Hepatocyte (in vitro differentiated cells): ENCODE measurements around the gene PRDM5. TPM values are rescaled to one million over a fixed set of nuclear protein-coding genes. Genes with fewer than 3 reads are reported as not detected.
A peak's percentile ranks its signal among the peaks of the same experiment; 100 is the strongest.

Experiments
- DNase-seq: peaks from one replicate; pipeline ENCODE4 v3.0.0-alpha.2; 2016; ENCODE audit warnings: low spot score
- H2AFZ ChIP-seq: fragments of 200-600 bp; sonication (generic); 2 replicates; pipeline ENCODE4 v1.6.0; 2016; ENCODE audit warnings: antibody characterized with exemption, mild to moderate bottlenecking
- H3K27ac ChIP-seq: fragments of 200-600 bp; sonication (generic); 2 replicates; pipeline ENCODE4 v1.5.1; 2016; ENCODE audit warnings: mild to moderate bottlenecking
- H3K27me3 ChIP-seq: fragments of 200-600 bp; sonication (generic); 2 replicates; pipeline ENCODE4 v1.6.1; 2016
- H3K36me3 ChIP-seq: fragments of 200-600 bp; sonication (generic); replicated peaks from 2 replicates; pipeline ENCODE4 v1.5.1; 2016; ENCODE audit warnings: low read depth; ENCODE audit not compliant: insufficient read depth
- H3K4me1 ChIP-seq: fragments of 200-600 bp; sonication (generic); 2 replicates; pipeline ENCODE4 v1.5.1; 2016; ENCODE audit warnings: mild to moderate bottlenecking, moderate library complexity; ENCODE audit not compliant: insufficient read depth
- H3K4me2 ChIP-seq: fragments of 200-600 bp; sonication (generic); 2 replicates; pipeline ENCODE4 v1.6.0; 2016
- H3K4me3 ChIP-seq: fragments of 200-600 bp; sonication (generic); 2 replicates; pipeline ENCODE4 v1.5.1; 2016; ENCODE audit warnings: mild to moderate bottlenecking
- H3K79me2 ChIP-seq: fragments of 200-600 bp; sonication (generic); 2 replicates; pipeline ENCODE4 v1.6.0; 2017; ENCODE audit warnings: mild to moderate bottlenecking
- H3K9me2 ChIP-seq: fragments of 200-600 bp; sonication (generic); replicated peaks from 2 replicates; pipeline ENCODE4 v1.6.0; 2017; ENCODE audit warnings: mild to moderate bottlenecking; ENCODE audit not compliant: insufficient read depth
- H3K9me3 ChIP-seq: fragments of 200-600 bp; sonication (generic); 2 replicates; pipeline ENCODE4 v1.5.1; 2016; ENCODE audit warnings: low read depth, mild to moderate bottlenecking
- H4K20me1 ChIP-seq: fragments of 200-600 bp; sonication (generic); 2 replicates; pipeline ENCODE4 v1.6.0; 2016; ENCODE audit warnings: mild to moderate bottlenecking; ENCODE audit not compliant: insufficient read depth, poor library complexity, severe bottlenecking
- CTCF ChIP-seq: fragments of 200-600 bp; sonication (generic); IDR thresholded peaks from 2 replicates; pipeline ENCODE4 v1.5.1; 2016; ENCODE audit warnings: antibody characterized with exemption, mild to moderate bottlenecking; ENCODE audit not compliant: poor library complexity
- EZH2 ChIP-seq: fragments of 200-600 bp; sonication (generic); IDR thresholded peaks from 2 replicates; pipeline ENCODE4 v1.6.1; 2016; ENCODE audit warnings: antibody characterized with exemption, mild to moderate bottlenecking, borderline replicate concordance
- EZH2phosphoT487 ChIP-seq: fragments of 200-600 bp; sonication (generic); IDR thresholded peaks from one replicate; pipeline ENCODE4 v1.6.1; 2018; ENCODE audit warnings: antibody characterized with exemption, mild to moderate bottlenecking, low read depth, moderate library complexity; ENCODE audit not compliant: unreplicated experiment, severe bottlenecking
- WGBS: methylation state at CpG from one replicate; pipeline ENCODE4 v1.1.6; 2016; ENCODE audit warnings: low lambda C conversion rate; ENCODE audit errors: missing lambda C conversion rate; 5-methylcytosine and 5-hydroxymethylcytosine counted together
- polyA plus RNA-seq: library from polyadenylated mRNA; unstranded; fragments of >200 nt; fragmentation: Nextera tagmentation; extraction: Ambion mirVana; gene quantifications from 2 replicates; pipeline ENCODE4 v1.2.1, GENCODE V29; 2016
- total RNA-seq: library from RNA; depleted of rRNA; stranded (reverse); fragments of >200 nt; gene quantifications from 2 replicates; pipeline ENCODE4 v1.2.3, GENCODE V29; 2014

Gene PRDM5
- total and polyA plus RNA-seq, 2 experiments from 2014 or later, result 4.2 to 21.2 TPM

DNA sequence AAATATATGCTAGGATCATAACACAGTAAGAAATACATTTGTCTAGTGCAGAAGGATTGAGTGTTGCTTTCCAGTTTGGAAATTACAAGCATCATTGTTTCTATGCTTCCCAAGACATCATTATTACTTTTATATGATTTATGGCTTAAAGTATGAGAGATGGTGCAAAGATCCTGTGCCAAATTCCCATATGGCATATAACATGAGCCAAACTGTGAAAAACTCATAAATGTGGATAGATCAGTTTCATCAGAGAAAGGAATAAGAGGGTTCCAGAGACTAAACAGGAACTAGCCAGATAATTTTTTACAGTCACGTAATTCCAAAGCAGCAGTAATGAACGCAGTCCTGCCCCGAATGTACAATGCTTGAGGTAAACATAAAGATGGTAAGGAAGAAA is 126.3 kb downstream of the PRDM5 start:
- no peak for DNase-seq
- Histone ChIP-seq H3K36me3 (no peaks in the 10 kb centered on the region), H3K9me3 (no peaks in the 10 kb centered on the region), H3K4me3 (no peak overlapping the region), H4K20me1 (no peaks in the 10 kb centered on the region), H2AFZ (no peak overlapping the region), H3K9me2 (no peaks in the 10 kb centered on the region), H3K79me2 (no peaks in the 10 kb centered on the region), H3K27ac (peak overlapping the region; percentile 26), H3K27me3 (no peaks in the 10 kb centered on the region), H3K4me1 (no peaks in the 10 kb centered on the region), H3K4me2 (no peak overlapping the region)
- no peak for TF ChIP-seq EZH2phosphoT487
- TF ChIP-seq EZH2, result no peak
- TF ChIP-seq CTCF, result no peak
- 60% methylated on average over 3 of the region's 3 CpGs for WGBS

- Histone ChIP-seq H4K20me1 (no peaks in the 10 kb centered on the region), H3K9me3 (no peaks in the 10 kb centered on the region), H3K4me2 (no peak overlapping the region), H3K36me3 (no peaks in the 10 kb centered on the region), H3K9me2 (no peaks in the 10 kb centered on the region), H3K4me1 (no peaks in the 10 kb centered on the region), H3K27me3 (no peaks in the 10 kb centered on the region), H3K4me3 (no peak overlapping the region), H3K79me2 (no peaks in the 10 kb centered on the region), H2AFZ (no peak overlapping the region), H3K27ac (no peak overlapping the region)
- no peak for DNase-seq
- WGBS, result 88% methylated on average over 2 of the region's 2 CpGs
- TF ChIP-seq EZH2phosphoT487 (no peak), EZH2 (no peak), CTCF (no peak)
Observed at GRCh38 chr4:120785202-120785601, 137.3 kb downstream of the PRDM5 start.

DNA sequence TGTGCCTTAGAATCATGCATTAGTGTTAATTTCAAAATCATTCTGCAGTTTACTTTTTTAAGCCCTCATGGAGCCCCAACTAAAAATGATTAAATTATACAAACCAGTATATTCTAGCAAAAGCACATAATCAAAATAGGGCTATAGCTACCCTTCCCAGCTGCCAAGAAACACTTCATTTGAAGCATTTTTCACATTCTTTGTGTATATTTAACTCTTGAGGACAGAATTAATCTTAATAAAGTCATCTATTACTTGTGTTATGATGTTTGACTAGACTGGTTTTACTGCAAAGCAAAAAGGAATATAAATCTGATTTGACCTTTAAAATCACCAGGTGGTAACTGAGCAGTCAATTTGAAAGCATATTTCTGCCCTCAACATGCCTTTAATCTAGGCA is 145.1 kb downstream of the PRDM5 start:
- Histone ChIP-seq H3K9me3 (no peaks in the 10 kb centered on the region), H3K27ac (peak overlapping the region; percentile 38), H3K9me2 (no peaks in the 10 kb centered on the region), H2AFZ (no peak overlapping the region), H4K20me1 (no peaks in the 10 kb centered on the region), H3K36me3 (no peaks in the 10 kb centered on the region), H3K4me2 (no peak overlapping the region), H3K79me2 (no peaks in the 10 kb centered on the region), H3K4me1 (no peaks in the 10 kb centered on the region), H3K27me3 (no peaks in the 10 kb centered on the region), H3K4me3 (no peak overlapping the region)
- no peak for DNase-seq
- no peak for TF ChIP-seq EZH2
- TF ChIP-seq CTCF, result no peak
- no peak for TF ChIP-seq EZH2phosphoT487

GRCh38 chr4:120775431-120775830 is 147.1 kb downstream of the PRDM5 start:
- Histone ChIP-seq H3K4me1 (no peaks in the 10 kb centered on the region), H3K9me3 (no peaks in the 10 kb centered on the region), H3K36me3 (no peaks in the 10 kb centered on the region), H3K9me2 (no peaks in the 10 kb centered on the region), H3K4me2 (no peak overlapping the region), H4K20me1 (no peaks in the 10 kb centered on the region), H3K79me2 (no peaks in the 10 kb centered on the region), H2AFZ (no peak overlapping the region), H3K27me3 (no peaks in the 10 kb centered on the region), H3K27ac (no peak overlapping the region), H3K4me3 (no peak overlapping the region)
- no peak for TF ChIP-seq EZH2phosphoT487
- TF ChIP-seq EZH2, result no peak
- TF ChIP-seq CTCF, result no peak
- DNase-seq, result no peak
